Activated CD4-positive, alpha-beta T cell treated with anti-CD3 and anti-CD28 coated beads, Interleukin-2, amount 10 ng/mL, durations not matched to agents 24 days and 14 days (primary cell): ENCODE data around the gene KLKB1. TPM values are rescaled to one million over a fixed set of nuclear protein-coding genes. Genes with fewer than 3 reads are reported as not detected.
"Not testable (repeated sequence)": the region's sequence is repeated elsewhere in the genome, so short reads cannot be mapped to it uniquely, and the experiment has no call there.

Experiments
- DNase-seq: peaks from one replicate; pipeline ENCODE4 v3.0.0; 2022
- H3K27ac Mint-ChIP-seq: one replicate; pipeline ENCODE4 v1.8.0; 2022; ENCODE audit warnings: mild to moderate bottlenecking, mixed read lengths
- H3K27me3 Mint-ChIP-seq: one replicate; pipeline ENCODE4 v1.8.0; 2022; ENCODE audit warnings: mixed read lengths
- H3K36me3 Mint-ChIP-seq: one replicate; pipeline ENCODE4 v1.8.0; 2022; ENCODE audit warnings: low read depth, mild to moderate bottlenecking, mixed read lengths
- H3K4me1 Mint-ChIP-seq: one replicate; pipeline ENCODE4 v1.8.0; 2021; ENCODE audit warnings: mixed read lengths
- H3K4me3 Mint-ChIP-seq: one replicate; pipeline ENCODE4 v1.8.0; 2022; ENCODE audit warnings: mild to moderate bottlenecking, moderate library complexity, mixed read lengths
- H3K9me3 Mint-ChIP-seq: one replicate; pipeline ENCODE4 v1.8.0; 2021; ENCODE audit warnings: mixed read lengths
- intact Hi-C: fragments of 100-400 bp; cut with micrococcal nuclease; formaldehyde crosslinking; loops from one replicate; pipeline ENCODE4 v1.15.1; 2023
- total RNA-seq: library from RNA; stranded (reverse); gene quantifications from 2 replicates; pipeline ENCODE4 v1.2.3, GENCODE V29; 2022

Gene KLKB1
- total RNA-seq, 1 donor from 2014 or later, result 0.12 TPM

GRCh38 chr4:186264660-186265059 is 37.4 kb downstream of the KLKB1 start:
- no peaks in the 10 kb centered on the region for H3K4me1 Mint-ChIP-seq
- H3K9me3 Mint-ChIP-seq, result no peaks in the 10 kb centered on the region
- DNase-seq, result no peak
- no peak overlapping the region for H3K27ac Mint-ChIP-seq
- intact Hi-C loops, result no loop called here
- no peaks in the 10 kb centered on the region for H3K36me3 Mint-ChIP-seq
- H3K4me3 Mint-ChIP-seq, result no peak overlapping the region
- peaks cover 19% of the 10 kb centered on the region for H3K27me3 Mint-ChIP-seq

DNA sequence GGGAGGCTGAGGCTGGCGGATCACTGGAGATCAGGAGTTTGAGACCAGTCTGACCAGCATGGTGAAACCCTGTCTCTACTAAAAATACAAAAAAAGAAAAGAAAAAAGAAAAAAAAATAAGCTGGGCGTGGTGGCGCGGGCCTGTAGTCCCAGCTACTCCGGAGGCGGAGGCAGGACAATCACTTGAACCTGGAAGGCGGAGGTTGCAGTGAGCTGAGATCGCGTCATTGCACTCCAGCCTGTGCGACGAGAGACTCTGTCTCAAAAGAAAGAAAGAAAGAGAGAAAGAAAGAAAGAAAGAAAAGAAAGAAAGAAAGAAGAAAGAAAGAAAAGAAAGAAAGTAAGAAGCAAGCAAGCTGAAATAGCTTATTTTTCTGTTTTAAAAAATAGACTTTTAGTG is 37.9 kb downstream of the KLKB1 start:
- H3K36me3 Mint-ChIP-seq, H3K4me1 Mint-ChIP-seq, DNase-seq: not testable (repeated sequence)

DNA sequence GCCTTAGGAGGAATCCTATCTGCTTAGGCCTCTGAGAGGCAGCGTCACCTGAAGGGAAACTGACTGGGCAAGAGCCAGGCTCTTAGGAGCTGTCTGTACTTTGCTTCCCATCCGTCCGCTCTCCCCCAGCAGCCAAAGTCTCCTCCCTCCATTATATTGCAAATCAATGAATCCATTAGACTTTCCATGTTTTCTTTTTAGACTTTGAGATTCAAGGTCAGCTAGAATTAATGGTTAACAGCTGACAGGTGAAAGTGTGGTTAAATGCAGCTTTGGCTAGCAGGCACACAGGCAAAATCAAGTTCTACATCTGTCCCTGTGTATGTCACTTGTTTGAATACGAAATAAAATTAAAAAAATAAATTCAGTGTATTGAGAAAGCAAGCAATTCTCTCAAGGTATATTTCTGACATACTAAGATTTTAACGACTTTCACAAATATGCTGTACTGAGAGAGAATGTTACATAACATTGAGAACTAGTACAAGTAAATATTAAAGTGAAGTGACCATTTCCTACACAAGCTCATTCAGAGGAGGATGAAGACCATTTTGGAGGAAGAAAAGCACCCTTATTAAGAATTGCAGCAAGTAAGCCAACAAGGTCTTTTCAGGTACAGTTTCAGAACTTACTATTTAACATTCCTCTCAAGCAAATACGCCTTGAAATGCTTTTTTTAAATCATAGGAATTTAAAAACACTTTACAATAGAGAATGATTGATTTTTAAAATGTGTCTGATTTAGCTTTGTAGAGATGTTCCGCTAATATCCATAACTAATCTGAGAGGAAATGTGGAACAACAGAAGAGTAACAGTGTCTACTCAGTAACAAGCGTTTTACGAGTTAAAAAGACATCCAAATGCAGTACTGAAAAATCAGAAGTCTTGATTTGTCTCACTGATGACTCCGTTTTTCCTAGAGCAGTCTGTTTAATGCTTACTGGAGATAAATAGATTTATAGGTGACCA is 38.7 kb downstream of the KLKB1 start, which contains the start of gene F11:
F11 (plus strand) TSS at position 507 of the 970 bp plus-strand sequence. CDS start 948 bp downstream, outside the sequence.
- H3K36me3 Mint-ChIP-seq, result no peaks in the 10 kb centered on the region

More for the DNA sequence above, 37.9 kb downstream of the KLKB1 start:
- H3K4me3 Mint-ChIP-seq, intact Hi-C loops, H3K27ac Mint-ChIP-seq, H3K9me3 Mint-ChIP-seq: not testable (repeated sequence)
- H3K27me3 Mint-ChIP-seq, result peaks cover 19% of the 10 kb centered on the region

DNA sequence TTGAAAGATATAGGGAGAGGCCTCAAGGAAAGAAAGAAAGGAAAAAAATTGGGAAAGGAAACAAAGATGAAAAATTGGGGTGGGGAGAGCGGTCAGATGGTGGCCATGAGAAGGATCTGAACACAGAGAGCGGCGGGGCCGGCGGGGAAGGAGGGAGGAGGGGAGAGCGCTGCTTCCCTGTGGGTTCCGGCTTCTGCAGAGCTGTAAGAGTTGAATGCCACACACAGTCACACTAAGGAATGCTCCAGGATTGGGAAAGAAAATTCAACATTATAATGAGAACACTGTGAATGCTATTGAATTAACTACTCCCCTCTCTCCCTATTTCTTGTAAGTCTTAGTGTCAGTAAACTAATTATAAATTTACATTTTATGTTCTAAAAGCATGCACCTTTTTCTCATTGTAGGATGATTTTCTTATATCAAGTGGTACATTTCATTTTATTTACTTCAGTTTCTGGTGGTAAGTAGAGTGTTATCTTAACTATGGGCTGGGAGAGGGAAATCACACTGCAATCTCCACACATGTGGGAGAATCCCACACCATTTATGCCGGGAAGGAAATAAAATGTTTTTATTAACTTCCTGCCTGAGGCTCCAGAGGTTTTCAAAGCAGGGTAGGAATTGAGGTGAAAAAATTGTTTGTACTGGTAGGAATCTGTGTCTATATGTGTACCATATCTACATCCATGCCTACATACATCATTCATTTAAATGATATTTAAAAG is 39.6 kb downstream of the KLKB1 start:
- Mint-ChIP-seq H3K36me3 (no peaks in the 10 kb centered on the region), H3K4me1 (no peaks in the 10 kb centered on the region), H3K9me3 (no peaks in the 10 kb centered on the region), H3K27me3 (peaks cover 19% of the 10 kb centered on the region), H3K4me3 (no peak overlapping the region), H3K27ac (no peak overlapping the region)
- intact Hi-C loops, result no loop called here
- DNase-seq, result no peak

More for the DNA sequence above, 38.7 kb downstream of the KLKB1 start, which contains the start of gene F11:
- Mint-ChIP-seq H3K4me1 (no peaks in the 10 kb centered on the region), H3K27me3 (peaks cover 19% of the 10 kb centered on the region), H3K27ac (no peak within 1 kb of the TSS), H3K9me3 (no peaks in the 10 kb centered on the region), H3K4me3 (no peak within 1 kb of the TSS)
- DNase-seq, result no peak
- intact Hi-C loops, result no loop called here

DNA sequence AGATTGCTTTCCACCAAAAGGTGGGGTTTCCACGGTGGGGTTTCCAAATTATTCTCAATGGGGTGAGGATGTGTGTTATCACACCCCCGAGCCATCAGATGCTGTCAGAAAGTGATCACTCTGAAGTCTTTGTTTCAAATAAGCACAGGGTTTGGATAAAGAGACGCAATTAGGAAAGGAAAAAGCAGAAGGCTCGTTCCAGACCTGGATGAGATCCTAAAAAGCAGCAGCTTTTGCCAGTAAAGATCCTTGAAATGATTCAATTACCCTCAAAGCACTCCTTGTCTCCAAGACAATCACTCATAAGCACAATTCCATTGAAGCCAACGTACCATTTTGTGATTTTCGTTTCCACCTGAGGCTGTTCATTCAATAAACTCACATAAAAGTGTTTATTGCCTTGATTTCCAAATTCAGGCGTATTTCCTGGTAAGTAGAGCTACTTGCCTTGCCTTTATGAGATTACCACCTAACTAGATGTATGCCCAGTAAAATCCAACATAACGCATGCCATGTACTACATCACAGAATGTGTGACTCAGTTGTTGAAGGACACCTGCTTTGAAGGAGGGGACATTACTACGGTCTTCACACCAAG is 43.9 kb downstream of the KLKB1 start:
- H3K4me1 Mint-ChIP-seq, result no peaks in the 10 kb centered on the region
- H3K27me3 Mint-ChIP-seq, result peaks cover 12% of the 10 kb centered on the region

GRCh38 chr4:186272699-186273391 is 45.5 kb downstream of the KLKB1 start:
- intact Hi-C loops, result no loop called here
- Mint-ChIP-seq H3K36me3 (no peaks in the 10 kb centered on the region), H3K4me3 (no peak overlapping the region)

More for the DNA sequence above, 43.9 kb downstream of the KLKB1 start:
- Mint-ChIP-seq H3K36me3 (no peaks in the 10 kb centered on the region), H3K27ac (no peak overlapping the region), H3K9me3 (no peaks in the 10 kb centered on the region), H3K4me3 (no peak overlapping the region)
- intact Hi-C loops, result no loop called here
- DNase-seq, result no peak

DNA sequence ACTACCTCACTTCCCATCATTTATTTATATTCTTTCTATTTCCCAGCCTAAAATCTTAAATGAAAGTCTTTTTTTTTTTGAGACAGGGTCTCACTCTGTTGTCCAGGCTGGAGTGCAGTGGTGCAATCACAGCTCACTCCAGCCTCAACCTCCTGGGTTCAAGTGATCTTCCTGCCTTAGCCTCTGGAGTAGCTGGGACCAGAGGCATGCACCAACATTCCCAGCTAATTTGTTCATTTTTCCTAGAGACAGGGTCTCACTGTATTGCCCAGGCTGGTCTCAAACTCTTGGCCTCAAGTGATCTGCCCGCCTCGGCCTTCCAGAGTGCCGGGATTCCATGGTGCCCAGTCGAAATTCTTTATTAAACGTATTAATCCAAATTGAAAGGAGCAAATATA is 46.1 kb downstream of the KLKB1 start:
- H3K4me3 Mint-ChIP-seq, H3K36me3 Mint-ChIP-seq, DNase-seq, H3K27me3 Mint-ChIP-seq, H3K9me3 Mint-ChIP-seq, H3K27ac Mint-ChIP-seq, H3K4me1 Mint-ChIP-seq, intact Hi-C loops: not testable (repeated sequence)

More at GRCh38 chr4:186272699-186273391, 45.5 kb downstream of the KLKB1 start:
- Mint-ChIP-seq H3K27ac (no peak overlapping the region), H3K27me3 (peaks cover 4% of the 10 kb centered on the region), H3K9me3 (no peaks in the 10 kb centered on the region), H3K4me1 (no peaks in the 10 kb centered on the region)
- DNase-seq, result no peak

GRCh38 chr4:186283311-186283710 is 56.0 kb downstream of the KLKB1 start:
- intact Hi-C loops, result no loop called here
- no peaks in the 10 kb centered on the region for H3K9me3 Mint-ChIP-seq
- H3K4me3 Mint-ChIP-seq, result no peak overlapping the region
- no peak overlapping the region for H3K27ac Mint-ChIP-seq
- H3K27me3 Mint-ChIP-seq, result no peaks in the 10 kb centered on the region
- no peaks in the 10 kb centered on the region for H3K4me1 Mint-ChIP-seq
- no peaks in the 10 kb centered on the region for H3K36me3 Mint-ChIP-seq
- DNase-seq, result no peak

DNA sequence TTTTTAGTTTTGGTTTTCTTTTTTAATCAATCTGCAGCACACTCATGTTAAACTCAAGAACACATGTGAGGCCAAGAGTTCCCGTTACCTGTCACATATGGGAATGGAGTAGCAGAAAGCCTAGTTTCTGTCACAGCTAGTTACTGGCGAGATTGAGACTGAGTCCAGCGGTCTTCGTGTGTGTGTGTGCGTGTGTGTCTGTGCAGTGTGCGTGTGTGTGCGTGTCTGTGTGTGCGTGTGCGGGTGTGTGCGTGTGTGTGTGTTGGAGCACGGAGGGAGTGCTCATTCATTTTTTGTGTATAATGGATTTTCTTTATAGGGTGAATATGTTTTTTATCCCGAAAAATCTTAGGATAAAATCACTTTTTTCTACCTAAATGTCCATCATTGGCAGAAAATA is 57.8 kb downstream of the KLKB1 start:
- H3K27me3 Mint-ChIP-seq, result no peaks in the 10 kb centered on the region
- no peaks in the 10 kb centered on the region for H3K4me1 Mint-ChIP-seq
- H3K4me3 Mint-ChIP-seq, result no peak overlapping the region
- H3K27ac Mint-ChIP-seq, result no peak overlapping the region
- no peak for DNase-seq
- no peaks in the 10 kb centered on the region for H3K9me3 Mint-ChIP-seq
- intact Hi-C loops, result no loop called here
- no peaks in the 10 kb centered on the region for H3K36me3 Mint-ChIP-seq

DNA sequence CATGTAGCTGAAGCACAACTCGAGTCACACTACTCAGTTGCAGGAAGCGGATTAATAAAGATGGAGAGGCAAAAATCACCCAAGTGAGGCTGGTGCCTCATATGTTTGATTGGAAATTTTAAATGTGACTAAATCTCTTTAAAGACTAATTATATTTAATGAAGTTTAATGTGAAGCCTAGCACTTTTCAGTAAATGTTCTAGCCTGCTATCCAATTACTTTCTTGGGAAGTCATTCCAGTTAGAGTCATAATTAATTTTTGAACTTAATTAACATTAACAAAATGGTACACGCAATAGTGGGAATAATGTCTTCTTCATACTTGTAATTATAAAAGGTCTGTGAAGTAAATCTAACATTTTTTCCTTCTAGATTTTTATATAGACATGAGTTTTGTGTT is 59.3 kb downstream of the KLKB1 start:
- Mint-ChIP-seq H3K27me3 (no peaks in the 10 kb centered on the region), H3K9me3 (no peaks in the 10 kb centered on the region), H3K4me1 (no peaks in the 10 kb centered on the region), H3K36me3 (no peaks in the 10 kb centered on the region), H3K27ac (no peak overlapping the region), H3K4me3 (no peak overlapping the region)
- no peak for DNase-seq
- intact Hi-C loops, result no loop called here

DNA sequence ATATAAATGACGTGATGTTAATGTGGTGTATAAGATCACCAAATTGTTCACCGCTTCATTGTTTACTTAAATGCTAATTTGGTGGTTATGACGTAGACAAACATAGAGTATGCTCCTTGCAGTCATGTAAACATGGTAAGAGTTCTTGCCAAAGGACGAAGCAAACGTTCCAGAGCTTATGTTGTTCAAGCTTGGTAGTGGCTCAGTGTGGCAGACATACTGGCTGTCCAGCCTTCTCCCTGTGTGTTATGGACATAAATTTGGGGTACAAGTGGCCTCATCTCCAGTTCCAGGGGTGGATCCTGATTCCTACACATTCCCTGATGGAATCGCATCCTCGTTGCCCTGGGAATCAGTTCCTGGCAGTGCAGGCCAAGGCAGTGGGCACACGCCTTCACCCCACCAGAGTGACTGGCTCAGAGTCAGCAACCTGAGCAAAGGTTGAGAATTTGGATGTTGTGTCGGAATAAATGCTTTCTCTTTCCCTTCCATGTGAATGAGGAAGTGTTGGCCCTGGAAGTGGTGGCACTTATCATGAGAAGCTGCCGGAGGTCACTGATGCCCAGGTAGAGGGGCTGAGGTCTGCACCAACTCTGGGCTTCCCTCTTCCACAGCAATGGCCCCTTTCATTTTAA is 64.1 kb downstream of the KLKB1 start:
- H3K4me1 Mint-ChIP-seq, result no peaks in the 10 kb centered on the region
- intact Hi-C loops, result no loop called here
- H3K27me3 Mint-ChIP-seq, result no peaks in the 10 kb centered on the region
- H3K27ac Mint-ChIP-seq, result no peak overlapping the region
- H3K36me3 Mint-ChIP-seq, result no peaks in the 10 kb centered on the region
- no peak for DNase-seq
- H3K9me3 Mint-ChIP-seq, result no peaks in the 10 kb centered on the region
- H3K4me3 Mint-ChIP-seq, result no peak overlapping the region

- DNase-seq, result no peak
- intact Hi-C loops, result no loop called here
Observed at GRCh38 chr4:186294160-186294559, 66.9 kb downstream of the KLKB1 start.

GRCh38 chr4:186296481-186296880 is 69.2 kb downstream of the KLKB1 start:
- Mint-ChIP-seq H3K4me1 (peaks cover 3% of the 10 kb centered on the region), H3K27me3 (peaks cover 9% of the 10 kb centered on the region), H3K4me3 (no peak overlapping the region), H3K36me3 (no peaks in the 10 kb centered on the region), H3K9me3 (no peaks in the 10 kb centered on the region), H3K27ac (no peak overlapping the region)
- no peak for DNase-seq
- intact Hi-C loops, result no loop called here

More at GRCh38 chr4:186294160-186294559, 66.9 kb downstream of the KLKB1 start:
- H3K36me3 Mint-ChIP-seq, result no peaks in the 10 kb centered on the region
- no peak overlapping the region for H3K4me3 Mint-ChIP-seq
- H3K27me3 Mint-ChIP-seq, result peaks cover 9% of the 10 kb centered on the region
- no peaks in the 10 kb centered on the region for H3K9me3 Mint-ChIP-seq
- H3K27ac Mint-ChIP-seq, result no peak overlapping the region
- peaks cover 3% of the 10 kb centered on the region for H3K4me1 Mint-ChIP-seq
